Mononuclear cell (primary cell): Measurements from ENCODE around the gene ZFAND6. TPM values are rescaled to one million over a fixed set of nuclear protein-coding genes. Genes with fewer than 3 reads are reported as not detected.
"Not testable (repeated sequence)": the region's sequence is repeated elsewhere in the genome, so short reads cannot be mapped to it uniquely, and the experiment has no call there.

Experiments
- H3K27me3 ChIP-seq: 2 replicates; pipeline ENCODE4 v1.6.0; 2011; ENCODE audit warnings: low read length, control low read depth; ENCODE audit not compliant: insufficient read depth
- H3K4me1 ChIP-seq: 2 replicates; pipeline ENCODE4 v1.5.1; 2011; ENCODE audit warnings: mild to moderate bottlenecking, low read length, control low read depth; ENCODE audit not compliant: insufficient read depth
- H3K4me3 ChIP-seq: 2 replicates; pipeline ENCODE4 v1.5.1; 2011; ENCODE audit warnings: mild to moderate bottlenecking, low read length, moderate library complexity
- H3K9me3 ChIP-seq: 2 replicates; pipeline ENCODE4 v1.5.1; 2011; ENCODE audit warnings: low read depth, mild to moderate bottlenecking, control low read depth, low read length
- total RNA-seq: library from RNA; depleted of rRNA; stranded (reverse); fragments of >200 nt; gene quantifications from one replicate; pipeline ENCODE4 v1.2.3, GENCODE V29; 2012

The ZFAND6 gene
- total RNA-seq, 1 donor: 177 TPM

DNA sequence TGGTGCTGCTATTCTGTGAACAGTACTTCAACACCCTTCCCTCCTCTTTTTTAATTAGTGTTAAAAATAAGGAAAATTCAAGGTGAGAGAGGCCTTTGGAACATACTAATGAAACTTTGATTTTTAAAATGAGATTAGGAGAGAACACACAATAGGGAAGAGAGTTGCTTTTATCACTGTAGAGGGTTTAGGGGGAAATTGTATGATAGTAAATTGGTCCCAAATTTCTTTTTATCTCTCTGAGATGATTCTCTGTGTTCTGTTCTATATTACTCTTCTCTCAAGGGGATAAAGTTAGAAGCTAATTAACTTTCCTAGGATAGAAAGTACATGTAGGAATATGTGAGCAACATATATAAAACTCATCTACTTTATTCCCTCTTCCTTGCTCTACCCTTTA lies 40.8 kb downstream of the ZFAND6 start:
- Histone ChIP-seq H3K27me3 (no peaks in the 10 kb centered on the region), H3K4me3 (no peak overlapping the region), H3K9me3 (no peaks in the 10 kb centered on the region), H3K4me1 (no peaks in the 10 kb centered on the region)

DNA sequence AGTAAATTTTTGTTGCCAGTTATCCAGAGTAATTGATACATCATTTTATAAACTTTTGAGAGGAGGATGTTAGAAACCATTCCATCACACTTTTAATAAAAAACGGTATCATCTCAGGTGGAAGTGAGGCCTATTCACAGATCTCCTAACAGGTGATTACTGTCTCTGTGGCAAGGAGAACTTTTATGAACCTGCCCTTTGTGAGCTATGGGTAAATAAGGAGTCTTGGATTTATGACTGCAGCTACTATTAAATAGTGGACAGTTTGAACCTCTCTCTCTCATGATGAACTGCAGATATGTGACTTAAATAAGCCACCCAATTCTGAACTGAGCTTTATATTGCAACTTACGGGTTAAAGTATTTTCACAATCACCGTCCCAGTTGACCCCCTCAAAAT lies 45.7 kb downstream of the ZFAND6 start:
- H3K27me3 ChIP-seq: no peaks in the 10 kb centered on the region
- H3K4me1 ChIP-seq: no peaks in the 10 kb centered on the region
- H3K9me3 ChIP-seq: no peaks in the 10 kb centered on the region

DNA sequence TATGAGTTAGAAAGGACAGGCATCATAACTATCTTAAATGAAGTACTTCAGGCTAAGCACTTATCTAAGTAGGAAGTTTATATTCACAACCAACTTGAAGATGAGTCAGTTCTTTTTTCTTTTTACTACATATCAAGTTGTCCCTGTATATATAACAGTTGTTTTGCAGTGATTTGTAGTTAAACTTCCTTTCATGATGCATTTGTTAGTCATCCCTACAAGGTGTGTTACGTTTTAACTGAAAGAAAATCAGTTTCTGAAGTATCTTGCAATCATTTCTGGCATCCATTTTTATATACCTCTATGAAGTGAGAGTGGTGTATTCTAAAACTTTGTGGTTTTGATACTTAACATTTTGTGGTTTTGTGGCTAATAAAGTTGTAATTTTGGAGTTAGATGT lies 46.1 kb downstream of the ZFAND6 start:
- no peaks in the 10 kb centered on the region for H3K9me3 ChIP-seq
- H3K4me3 ChIP-seq: no peak overlapping the region
- no peaks in the 10 kb centered on the region for H3K4me1 ChIP-seq
- no peaks in the 10 kb centered on the region for H3K27me3 ChIP-seq

More for the DNA sequence above, 45.7 kb downstream of the ZFAND6 start:
- H3K4me3 ChIP-seq: no peak overlapping the region

- H3K27me3 ChIP-seq: no peaks in the 10 kb centered on the region
- no peak overlapping the region for H3K4me3 ChIP-seq
- no peaks in the 10 kb centered on the region for H3K4me1 ChIP-seq
- no peaks in the 10 kb centered on the region for H3K9me3 ChIP-seq
Measured at GRCh38 chr15:80106051-80106450, 46.6 kb downstream of the ZFAND6 start.

DNA sequence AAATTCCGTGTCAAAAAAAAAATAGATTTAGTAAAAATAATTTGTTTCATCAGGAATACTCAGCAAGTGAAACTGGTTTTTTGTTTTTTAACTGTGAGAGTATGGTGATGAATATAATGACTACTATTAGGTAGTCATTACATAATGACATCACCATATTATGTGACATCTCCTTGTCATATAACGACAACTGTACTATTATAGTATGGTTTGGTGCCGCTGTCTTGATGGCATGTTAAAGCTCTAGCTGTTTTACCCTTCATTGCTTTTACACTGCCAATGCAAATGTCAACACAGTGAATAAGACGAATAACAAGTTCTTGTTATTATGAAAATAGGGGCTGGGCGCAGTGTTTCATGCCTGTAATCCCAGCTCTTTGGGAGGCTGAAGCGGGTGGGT lies 47.7 kb downstream of the ZFAND6 start:
- Histone ChIP-seq H3K27me3 (no peaks in the 10 kb centered on the region), H3K4me3 (no peak overlapping the region), H3K9me3 (no peaks in the 10 kb centered on the region), H3K4me1 (no peaks in the 10 kb centered on the region)

GRCh38 chr15:80107774-80108173 lies 48.3 kb downstream of the ZFAND6 start:
- Histone ChIP-seq H3K4me1 (no peaks in the 10 kb centered on the region), H3K4me3 (no peak overlapping the region), H3K9me3 (no peaks in the 10 kb centered on the region), H3K27me3 (no peaks in the 10 kb centered on the region)

DNA sequence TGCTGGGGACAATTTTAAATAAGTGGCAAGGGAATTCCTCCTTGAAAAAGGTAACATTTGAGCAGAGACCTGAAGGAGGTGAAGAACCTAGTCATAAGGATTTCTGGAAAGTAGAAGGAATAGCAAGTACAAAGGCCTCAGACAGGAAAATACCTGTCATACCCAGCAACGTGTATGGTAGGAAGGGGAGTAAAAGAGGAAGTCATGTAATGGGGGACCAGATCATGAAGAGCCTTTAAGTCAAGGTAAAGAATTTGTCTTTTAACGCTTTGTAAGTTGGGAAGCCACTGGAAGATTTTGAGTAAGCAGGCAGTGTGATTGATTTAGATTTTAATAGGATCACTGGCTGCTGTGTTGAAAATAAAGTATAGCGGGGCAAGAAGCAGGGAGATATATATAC lies 49.9 kb downstream of the ZFAND6 start:
- Histone ChIP-seq H3K4me3 (no peak overlapping the region), H3K9me3 (no peaks in the 10 kb centered on the region), H3K4me1 (no peaks in the 10 kb centered on the region), H3K27me3 (no peaks in the 10 kb centered on the region)

- H3K4me1 ChIP-seq: no peaks in the 10 kb centered on the region
- no peaks in the 10 kb centered on the region for H3K9me3 ChIP-seq
- H3K27me3 ChIP-seq: no peaks in the 10 kb centered on the region
- no peak overlapping the region for H3K4me3 ChIP-seq
Measured at GRCh38 chr15:80110920-80111319, 51.4 kb downstream of the ZFAND6 start.

DNA sequence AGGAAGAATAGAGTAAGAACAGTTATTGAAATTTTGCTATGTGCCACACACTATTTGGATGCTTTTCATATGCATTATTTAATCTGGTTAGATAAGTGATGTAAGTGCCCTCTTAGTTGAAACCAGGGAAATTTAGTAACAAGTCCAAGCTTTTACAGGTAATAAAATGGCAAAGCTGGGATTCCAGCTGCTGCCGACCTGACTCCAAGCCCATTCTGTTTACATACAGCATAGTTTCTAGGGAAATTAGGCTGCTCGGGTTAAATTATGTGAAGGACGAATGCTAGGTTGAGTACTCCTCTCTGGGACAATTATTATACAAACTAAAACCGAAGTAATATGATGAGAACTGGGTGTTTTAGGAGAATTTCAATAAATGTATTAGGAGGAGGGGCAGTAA lies 54.6 kb downstream of the ZFAND6 start:
- Histone ChIP-seq H3K27me3 (no peaks in the 10 kb centered on the region), H3K4me3 (no peak overlapping the region), H3K4me1 (no peaks in the 10 kb centered on the region), H3K9me3 (no peaks in the 10 kb centered on the region)

GRCh38 chr15:80115021-80115420 lies 55.5 kb downstream of the ZFAND6 start:
- H3K4me1 ChIP-seq: no peaks in the 10 kb centered on the region
- H3K27me3 ChIP-seq: no peaks in the 10 kb centered on the region

DNA sequence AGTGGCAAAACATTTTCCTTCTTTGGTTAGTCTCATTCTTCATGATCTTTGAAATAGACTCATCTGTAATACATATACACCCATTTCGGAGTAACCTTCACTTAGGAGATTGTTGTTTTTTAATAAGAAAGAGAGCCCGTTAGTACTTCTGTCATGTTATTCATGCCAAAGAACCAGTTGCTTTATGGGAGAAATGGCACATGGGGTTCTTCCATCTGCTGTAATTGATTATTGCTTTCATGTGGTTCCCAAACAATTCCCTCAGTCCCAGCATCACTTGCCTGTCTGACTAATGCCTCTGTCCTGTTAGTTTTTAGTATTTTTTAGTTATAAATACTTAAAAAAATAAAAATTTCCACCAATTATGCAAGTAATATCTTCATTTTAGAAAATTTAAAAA lies 59.5 kb downstream of the ZFAND6 start:
- no peak overlapping the region for H3K4me3 ChIP-seq
- no peaks in the 10 kb centered on the region for H3K9me3 ChIP-seq
- H3K27me3 ChIP-seq: no peaks in the 10 kb centered on the region
- no peaks in the 10 kb centered on the region for H3K4me1 ChIP-seq

More at GRCh38 chr15:80115021-80115420, 55.5 kb downstream of the ZFAND6 start:
- no peak overlapping the region for H3K4me3 ChIP-seq
- no peaks in the 10 kb centered on the region for H3K9me3 ChIP-seq

DNA sequence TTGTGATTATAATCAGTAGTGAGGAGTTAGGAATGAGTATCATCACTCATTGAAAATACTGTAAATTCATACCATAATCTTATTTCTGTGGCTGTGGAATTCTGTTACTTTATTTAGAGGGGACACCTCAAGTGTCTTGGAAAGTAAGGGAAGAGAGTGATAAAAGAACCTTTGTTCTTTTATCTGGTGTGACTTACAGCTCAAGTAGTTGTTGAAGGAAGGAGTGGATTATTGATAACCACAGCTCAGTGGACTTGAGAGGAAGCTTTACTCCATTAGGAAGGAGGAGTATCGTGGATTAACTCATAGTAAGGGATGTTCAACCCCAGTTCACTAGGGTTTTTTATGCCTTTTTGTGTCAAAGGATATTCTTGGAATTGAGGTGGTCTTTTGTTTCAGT lies 61.2 kb downstream of the ZFAND6 start:
- Histone ChIP-seq H3K27me3 (no peaks in the 10 kb centered on the region), H3K4me1 (no peaks in the 10 kb centered on the region), H3K9me3 (no peaks in the 10 kb centered on the region), H3K4me3 (no peak overlapping the region)

GRCh38 chr15:80121546-80121945 lies 62.1 kb downstream of the ZFAND6 start:
- Histone ChIP-seq H3K4me3 (no peak overlapping the region), H3K27me3 (no peaks in the 10 kb centered on the region), H3K4me1 (no peaks in the 10 kb centered on the region), H3K9me3 (no peaks in the 10 kb centered on the region)

GRCh38 chr15:80123034-80123433 lies 63.6 kb downstream of the ZFAND6 start:
- H3K4me3 ChIP-seq: no peak overlapping the region
- no peaks in the 10 kb centered on the region for H3K27me3 ChIP-seq
- H3K9me3 ChIP-seq: no peaks in the 10 kb centered on the region
- H3K4me1 ChIP-seq: no peaks in the 10 kb centered on the region

DNA sequence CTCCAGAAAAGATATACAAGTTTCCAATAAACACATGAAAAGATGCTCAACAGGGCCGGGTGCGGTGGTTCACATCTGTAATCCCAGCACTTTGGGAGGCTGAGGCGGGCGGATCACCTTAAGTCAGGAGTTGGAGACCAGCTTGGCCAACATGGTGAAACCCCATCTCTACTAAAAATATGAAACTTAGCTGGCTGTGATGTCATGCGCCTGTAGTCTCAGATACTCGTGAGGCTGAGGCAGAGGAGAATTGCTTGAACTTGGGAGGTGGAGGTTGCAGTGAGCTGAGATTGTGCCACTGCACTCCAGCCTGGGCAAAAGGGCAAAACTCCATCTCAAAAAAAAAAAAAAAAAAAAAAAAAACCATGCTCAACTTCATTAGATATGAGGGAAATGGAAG lies 67.8 kb downstream of the ZFAND6 start:
- not testable (repeated sequence) for H3K9me3 ChIP-seq, H3K27me3 ChIP-seq, H3K4me3 ChIP-seq

GRCh38 chr15:80127911-80128310 lies 68.4 kb downstream of the ZFAND6 start:
- Histone ChIP-seq H3K9me3 (no peaks in the 10 kb centered on the region), H3K4me3 (no peak overlapping the region), H3K27me3 (no peaks in the 10 kb centered on the region), H3K4me1 (no peaks in the 10 kb centered on the region)

More for the DNA sequence above, 67.8 kb downstream of the ZFAND6 start:
- not testable (repeated sequence) for H3K4me1 ChIP-seq

GRCh38 chr15:80132382-80132781 lies 72.9 kb downstream of the ZFAND6 start:
- Histone ChIP-seq H3K4me3 (no peak overlapping the region), H3K4me1 (no peaks in the 10 kb centered on the region), H3K27me3 (no peaks in the 10 kb centered on the region), H3K9me3 (no peaks in the 10 kb centered on the region)
